ENCODE data around the gene CFAP53.

DNA sequence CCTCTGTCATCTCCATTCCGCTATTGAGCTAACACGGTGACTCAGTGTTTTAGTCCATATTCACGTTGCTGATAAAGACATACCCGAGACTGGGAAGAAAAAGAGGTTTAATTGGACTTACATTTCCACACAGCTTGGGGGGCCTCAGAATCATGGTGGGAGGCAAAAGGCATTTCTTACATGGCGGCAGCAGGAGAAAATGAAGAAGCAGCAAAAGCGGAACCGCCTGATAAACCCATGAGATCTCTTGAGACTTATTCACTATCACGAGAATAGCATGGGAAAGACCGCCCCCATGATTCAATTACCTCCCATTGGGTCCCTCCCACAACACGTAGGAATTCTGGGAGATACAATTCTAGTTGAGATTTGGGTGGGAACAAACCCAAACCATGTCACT lies 43.8 kb upstream of the CFAP53 start:
- TF ChIP-seq CTCF (IDR thresholded peaks at IDR 0.05), result no peak
- no peak for TF ChIP-seq EP300 (IDR thresholded peaks at IDR 0.05)
- TF ChIP-seq POLR2A (IDR thresholded peaks at IDR 0.05; ENCODE audit: low read depth), result no peak
